WTC11 (cell line): ENCODE results near the gene ACSM3.
"Not testable (repeated sequence)": the region's sequence is repeated elsewhere in the genome, so short reads cannot be mapped to it uniquely, and the experiment has no call there.

Source experiments
- E2F5 ChIP-seq: sonication (generic); formaldehyde crosslinking; IDR thresholded peaks from 2 replicates; pipeline ENCODE4 v1.8.1; 2022; ENCODE audit warnings: mild to moderate bottlenecking, moderate library complexity, missing genetic modification reagents
- ETV6 ChIP-seq: sonication (generic); formaldehyde crosslinking; IDR thresholded peaks from 2 replicates; pipeline ENCODE4 v1.8.1; 2022; ENCODE audit warnings: mild to moderate bottlenecking, missing genetic modification reagents
- RELA ChIP-seq: sonication (generic); formaldehyde crosslinking; IDR thresholded peaks from 2 replicates; pipeline ENCODE4 v1.8.1; 2022; ENCODE audit warnings: missing genetic modification reagents, mild to moderate bottlenecking, borderline replicate concordance
- SP1 ChIP-seq: sonication (generic); formaldehyde crosslinking; conservative IDR thresholded peaks from 2 replicates; pipeline ENCODE4 v1.8.1; 2022; ENCODE audit warnings: missing genetic modification reagents
- TF ChIP-seq, protein P1 (sequence below): sonication (generic); formaldehyde crosslinking; conservative IDR thresholded peaks from 2 replicates; pipeline ENCODE4 v1.8.1; 2023; ENCODE audit warnings: mild to moderate bottlenecking, low read depth, missing genetic modification reagents, moderate library complexity
- TF ChIP-seq, protein P2 (sequence below): fragments of 200-600 bp; IDR thresholded peaks from 2 replicates; pipeline ENCODE4 v1.8.0; 2022; ENCODE audit warnings: antibody characterized with exemption
- TF ChIP-seq, protein P3 (sequence below): sonication (generic); formaldehyde crosslinking; IDR thresholded peaks from 2 replicates; pipeline ENCODE4 v1.8.0; 2022; ENCODE audit warnings: mild to moderate bottlenecking, missing genetic modification reagents

DNA sequence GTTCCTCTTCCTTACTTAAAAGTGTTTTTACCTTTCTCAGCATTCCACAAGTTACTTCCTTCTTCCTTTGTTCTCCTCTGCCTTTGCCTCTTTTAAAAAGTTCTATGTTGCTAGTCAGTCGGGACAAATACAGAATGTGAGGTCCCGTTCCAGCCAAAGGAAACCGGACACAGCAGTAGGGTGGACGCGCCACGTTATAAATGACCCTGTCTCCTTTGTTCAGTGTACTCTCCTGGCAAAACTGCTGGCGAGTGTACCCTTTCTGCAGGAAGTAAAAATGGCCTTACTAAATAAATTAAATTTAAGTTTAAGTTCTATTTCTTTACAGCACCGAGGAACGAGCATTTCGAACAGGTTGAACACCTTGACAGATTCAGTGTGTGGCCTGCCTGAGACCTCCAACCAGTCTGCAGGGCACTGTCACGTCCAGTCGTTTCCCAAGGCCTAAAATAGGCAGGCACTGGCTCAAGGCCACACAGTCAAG is 41.9 kb downstream of the ACSM3 start:
- TF ChIP-seq, protein P1, sequence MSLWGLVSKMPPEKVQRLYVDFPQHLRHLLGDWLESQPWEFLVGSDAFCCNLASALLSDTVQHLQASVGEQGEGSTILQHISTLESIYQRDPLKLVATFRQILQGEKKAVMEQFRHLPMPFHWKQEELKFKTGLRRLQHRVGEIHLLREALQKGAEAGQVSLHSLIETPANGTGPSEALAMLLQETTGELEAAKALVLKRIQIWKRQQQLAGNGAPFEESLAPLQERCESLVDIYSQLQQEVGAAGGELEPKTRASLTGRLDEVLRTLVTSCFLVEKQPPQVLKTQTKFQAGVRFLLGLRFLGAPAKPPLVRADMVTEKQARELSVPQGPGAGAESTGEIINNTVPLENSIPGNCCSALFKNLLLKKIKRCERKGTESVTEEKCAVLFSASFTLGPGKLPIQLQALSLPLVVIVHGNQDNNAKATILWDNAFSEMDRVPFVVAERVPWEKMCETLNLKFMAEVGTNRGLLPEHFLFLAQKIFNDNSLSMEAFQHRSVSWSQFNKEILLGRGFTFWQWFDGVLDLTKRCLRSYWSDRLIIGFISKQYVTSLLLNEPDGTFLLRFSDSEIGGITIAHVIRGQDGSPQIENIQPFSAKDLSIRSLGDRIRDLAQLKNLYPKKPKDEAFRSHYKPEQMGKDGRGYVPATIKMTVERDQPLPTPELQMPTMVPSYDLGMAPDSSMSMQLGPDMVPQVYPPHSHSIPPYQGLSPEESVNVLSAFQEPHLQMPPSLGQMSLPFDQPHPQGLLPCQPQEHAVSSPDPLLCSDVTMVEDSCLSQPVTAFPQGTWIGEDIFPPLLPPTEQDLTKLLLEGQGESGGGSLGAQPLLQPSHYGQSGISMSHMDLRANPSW (CRISPR knock-in tag): not testable (repeated sequence)
- not testable (repeated sequence) for TF ChIP-seq ETV6, RELA, E2F5, SP1 (CRISPR knock-in tag)
- TF ChIP-seq, protein P2, sequence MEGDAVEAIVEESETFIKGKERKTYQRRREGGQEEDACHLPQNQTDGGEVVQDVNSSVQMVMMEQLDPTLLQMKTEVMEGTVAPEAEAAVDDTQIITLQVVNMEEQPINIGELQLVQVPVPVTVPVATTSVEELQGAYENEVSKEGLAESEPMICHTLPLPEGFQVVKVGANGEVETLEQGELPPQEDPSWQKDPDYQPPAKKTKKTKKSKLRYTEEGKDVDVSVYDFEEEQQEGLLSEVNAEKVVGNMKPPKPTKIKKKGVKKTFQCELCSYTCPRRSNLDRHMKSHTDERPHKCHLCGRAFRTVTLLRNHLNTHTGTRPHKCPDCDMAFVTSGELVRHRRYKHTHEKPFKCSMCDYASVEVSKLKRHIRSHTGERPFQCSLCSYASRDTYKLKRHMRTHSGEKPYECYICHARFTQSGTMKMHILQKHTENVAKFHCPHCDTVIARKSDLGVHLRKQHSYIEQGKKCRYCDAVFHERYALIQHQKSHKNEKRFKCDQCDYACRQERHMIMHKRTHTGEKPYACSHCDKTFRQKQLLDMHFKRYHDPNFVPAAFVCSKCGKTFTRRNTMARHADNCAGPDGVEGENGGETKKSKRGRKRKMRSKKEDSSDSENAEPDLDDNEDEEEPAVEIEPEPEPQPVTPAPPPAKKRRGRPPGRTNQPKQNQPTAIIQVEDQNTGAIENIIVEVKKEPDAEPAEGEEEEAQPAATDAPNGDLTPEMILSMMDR: not testable (repeated sequence)
- TF ChIP-seq, protein P3, sequence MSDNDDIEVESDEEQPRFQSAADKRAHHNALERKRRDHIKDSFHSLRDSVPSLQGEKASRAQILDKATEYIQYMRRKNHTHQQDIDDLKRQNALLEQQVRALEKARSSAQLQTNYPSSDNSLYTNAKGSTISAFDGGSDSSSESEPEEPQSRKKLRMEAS: not testable (repeated sequence)
